H1 (cell line): ENCODE measurements around the gene SMTNL1. TPM values are rescaled to one million over a fixed set of nuclear protein-coding genes. Genes with fewer than 3 reads are reported as not detected.

ENCODE experiments used
- CTCF ChIA-PET: fragments of 300-600 bp; sonication (Branson Sonifier 250); formaldehyde crosslinking; loops from one replicate; lab custom pipeline; 2021; ENCODE audit not compliant: partially characterized antibody; lab: Charles Lee
- POLR2A ChIA-PET: fragments of 300-600 bp; sonication (Branson Sonifier 250); formaldehyde crosslinking; loops from one replicate; lab custom pipeline; 2021; ENCODE audit warnings: inconsistent platforms; ENCODE audit not compliant: partially characterized antibody; lab: Charles Lee
- DNase-seq, 2 experiments: peaks; one replicate each; pipeline versions ENCODE4 v3.0.0 to v3.0.0-alpha.2; 2010 to 2022; ENCODE audit warnings: low spot score in 2 of 2, low read depth in 1 of 2, mixed read lengths in 1 of 2
- FAIRE-seq: peaks from 2 replicates; lab custom pipeline; 2011; peaks lifted over from hg19 to GRCh38; lab: Jason Lieb, UNC
- H2AFZ ChIP-seq: 2 replicates; pipeline ENCODE4 v1.8.1; 2012; ENCODE audit warnings: low read length, inconsistent platforms
- H2AK5ac ChIP-seq: 2 replicates; pipeline ENCODE4 v1.6.1; 2013; ENCODE audit warnings: low read depth, low read length
- H2BK120ac ChIP-seq: replicated peaks from 2 replicates; pipeline ENCODE3; 2013; ENCODE audit warnings: low read depth, low read length, inconsistent platforms
- H2BK12ac ChIP-seq: 2 replicates; pipeline ENCODE4 v1.6.1; 2013; ENCODE audit warnings: low read depth, low read length
- H2BK15ac ChIP-seq: 2 replicates; pipeline ENCODE4 v1.6.1; 2013; ENCODE audit warnings: low read length
- H2BK20ac ChIP-seq: 2 replicates; pipeline ENCODE4 v1.6.1; 2013; ENCODE audit warnings: low read length
- H2BK5ac ChIP-seq: 2 replicates; pipeline ENCODE4 v1.6.1; 2013; ENCODE audit warnings: low read depth, low read length
- H3K14ac ChIP-seq: 2 replicates; pipeline ENCODE4 v1.6.1; 2013; ENCODE audit warnings: inconsistent platforms; ENCODE audit not compliant: insufficient read length
- H3K18ac ChIP-seq: 2 replicates; pipeline ENCODE4 v1.6.1; 2013; ENCODE audit warnings: low read length; ENCODE audit errors: extremely low read depth
- H3K23ac ChIP-seq: 2 replicates; pipeline ENCODE4 v1.6.1; 2013; ENCODE audit warnings: inconsistent platforms; ENCODE audit not compliant: insufficient read length
- H3K23me2 ChIP-seq: 2 replicates; pipeline ENCODE4 v1.6.1; 2013; ENCODE audit warnings: low read depth, low read length
- H3K27ac ChIP-seq: 2 replicates; pipeline ENCODE4 v1.6.1; 2011; ENCODE audit warnings: low read depth, low read length, inconsistent platforms
- H3K27me3 ChIP-seq, 4 experiments: replicated peaks in 1 of 4; 1 replicate in 1 of 4; 2 replicates in 3 of 4; pipeline versions ENCODE4 v1.6.1 to v1.8.1; 2011 to 2013; ENCODE audit warnings: low read length in 3 of 4, mild to moderate bottlenecking in 3 of 4, inconsistent platforms in 2 of 4, mixed read lengths in 2 of 4, moderate library complexity in 1 of 4; ENCODE audit not compliant: control insufficient read depth in 3 of 4, insufficient read depth in 3 of 4; ENCODE audit errors: extremely low read depth in 1 of 4
- H3K36me3 ChIP-seq, 4 experiments: 2 replicates each; pipeline versions ENCODE4 v1.6.1 to v1.8.1; 2011 to 2013; ENCODE audit warnings: mild to moderate bottlenecking in 4 of 4, low read length in 3 of 4, moderate library complexity in 2 of 4, control low read depth in 1 of 4, inconsistent platforms in 1 of 4; ENCODE audit not compliant: insufficient read depth in 4 of 4, control insufficient read depth in 2 of 4
- H3K4ac ChIP-seq: replicated peaks from 2 replicates; pipeline ENCODE3; 2013; ENCODE audit warnings: low read length, low read depth, mixed read lengths, inconsistent platforms; ENCODE audit not compliant: insufficient read length
- H3K4me1 ChIP-seq, 4 experiments: replicated peaks in 1 of 4; 1 replicate in 1 of 4; 2 replicates in 3 of 4; pipeline versions ENCODE4 v1.6.1 to v1.8.1; 2011 to 2013; ENCODE audit warnings: low read length in 3 of 4, inconsistent platforms in 2 of 4, mixed read lengths in 1 of 4; ENCODE audit not compliant: insufficient read depth in 4 of 4, control insufficient read depth in 3 of 4
- H3K4me2 ChIP-seq, 2 experiments: 2 replicates each; pipeline versions ENCODE4 v1.6.1 to v1.8.1; 2011 to 2013; ENCODE audit warnings: low read depth in 2 of 2, low read length in 2 of 2, control low read depth in 1 of 2, inconsistent platforms in 1 of 2, mild to moderate bottlenecking in 1 of 2; ENCODE audit not compliant: insufficient read depth in 1 of 2
- H3K4me3 ChIP-seq, 4 experiments: fragments of 200-600, 300-600 bp in 1 of 4; sonication (generic), shearing (Covaris generic), sonication (Bioruptor Twin) in 1 of 4; 2 replicates each; pipeline versions ENCODE4 v1.5.1 to v1.8.1; 2011 to 2016; ENCODE audit warnings: low read length in 4 of 4, low read depth in 3 of 4, control low read depth in 2 of 4, inconsistent platforms in 2 of 4, mild to moderate bottlenecking in 2 of 4, mixed read lengths in 1 of 4, moderate library complexity in 1 of 4; ENCODE audit not compliant: insufficient read depth in 2 of 4; ENCODE audit errors: extremely low read depth in 1 of 4
- H3K56ac ChIP-seq: replicated peaks from 2 replicates; pipeline ENCODE3; 2013; ENCODE audit warnings: low read depth, mild to moderate bottlenecking, mixed read lengths, low read length, inconsistent platforms; ENCODE audit not compliant: insufficient read length
- H3K79me1 ChIP-seq: 2 replicates; pipeline ENCODE4 v1.6.1; 2013; ENCODE audit warnings: low read depth, low read length, control low read depth
- H3K79me2 ChIP-seq, 2 experiments: 2 replicates each; pipeline versions ENCODE4 v1.6.1 to v1.8.1; 2012 to 2013; ENCODE audit warnings: low read length in 2 of 2, mild to moderate bottlenecking in 2 of 2, inconsistent platforms in 1 of 2; ENCODE audit not compliant: insufficient read depth in 2 of 2, control insufficient read depth in 1 of 2
- H3K9ac ChIP-seq, 4 experiments: replicated peaks in 1 of 4; 1 replicate in 1 of 4; 2 replicates in 3 of 4; pipeline versions ENCODE4 v1.6.1 to v1.8.1; 2011 to 2013; ENCODE audit warnings: low read depth in 3 of 4, low read length in 3 of 4, control low read depth in 2 of 4, mild to moderate bottlenecking in 2 of 4, moderate library complexity in 2 of 4, inconsistent platforms in 1 of 4; ENCODE audit errors: extremely low read depth in 1 of 4
- H3K9me3 ChIP-seq, 2 experiments: 2 replicates each; pipeline versions ENCODE4 v1.6.1 to v1.8.1; 2012 to 2013; ENCODE audit warnings: mild to moderate bottlenecking in 2 of 2, moderate library complexity in 2 of 2, control low read depth in 1 of 2, inconsistent platforms in 1 of 2, low read depth in 1 of 2, low read length in 1 of 2, mixed read lengths in 1 of 2; ENCODE audit not compliant: insufficient read depth in 2 of 2
- H4K20me1 ChIP-seq, 2 experiments: replicated peaks in 1 of 2; 2 replicates each; pipeline versions ENCODE3 to v1.8.1; 2011 to 2013; ENCODE audit warnings: inconsistent platforms in 2 of 2, low read length in 2 of 2, mild to moderate bottlenecking in 1 of 2; ENCODE audit not compliant: insufficient read depth in 2 of 2, control insufficient read depth in 1 of 2
- H4K5ac ChIP-seq: 2 replicates; pipeline ENCODE4 v1.6.1; 2013; ENCODE audit warnings: low read length, low read depth, mixed read lengths, inconsistent platforms; ENCODE audit not compliant: insufficient read length
- H4K8ac ChIP-seq: 2 replicates; pipeline ENCODE4 v1.8.0; 2013; ENCODE audit warnings: mild to moderate bottlenecking, moderate library complexity, low read length, inconsistent platforms; ENCODE audit not compliant: insufficient read depth; ENCODE audit errors: extremely low read depth
- H4K91ac ChIP-seq: replicated peaks from 2 replicates; pipeline ENCODE3; 2013; ENCODE audit warnings: low read length, mixed read lengths, inconsistent platforms; ENCODE audit not compliant: insufficient read length
- BACH1 ChIP-seq: IDR thresholded peaks from 2 replicates; pipeline ENCODE4 v1.6.1; 2012; ENCODE audit warnings: low read length, improper control_type of control experiment
- EP300 ChIP-seq, 2 experiments: IDR thresholded peaks; 1 replicate in 1 of 2; 2 replicates in 1 of 2; pipeline ENCODE4 v1.6.1; 2011 to 2012; ENCODE audit warnings: low read depth in 2 of 2, low read length in 2 of 2, mild to moderate bottlenecking in 2 of 2, borderline replicate concordance in 1 of 2, inconsistent platforms in 1 of 2, moderate library complexity in 1 of 2
- EZH2 ChIP-seq: fragments of 200-600 bp; sonication (generic); IDR thresholded peaks from 2 replicates; pipeline ENCODE4 v1.7.1; 2012; ENCODE audit warnings: low read depth, mild to moderate bottlenecking, moderate library complexity, low read length, inconsistent platforms; ENCODE audit not compliant: severe bottlenecking
- SAP30 ChIP-seq: fragments of 300-600 bp; sonication (generic); IDR thresholded peaks from 2 replicates; pipeline ENCODE4 v1.7.1; 2012; ENCODE audit warnings: low read length, moderate library complexity, mild to moderate bottlenecking, inconsistent platforms; ENCODE audit not compliant: insufficient read depth, insufficient replicate concordance
- SIRT6 ChIP-seq: IDR thresholded peaks from one replicate; pipeline ENCODE4 v1.7.1; 2012; ENCODE audit warnings: low read length, inconsistent platforms
- TCF12 ChIP-seq: IDR thresholded peaks from 2 replicates; pipeline ENCODE4 v1.6.1; 2011; ENCODE audit warnings: low read depth, mild to moderate bottlenecking, low read length
- YY1 ChIP-seq: IDR thresholded peaks from 2 replicates; pipeline ENCODE4 v1.6.1; 2011; ENCODE audit warnings: low read depth, mild to moderate bottlenecking, low read length
- WGBS, 2 experiments: shearing (Covaris generic) in 1 of 2; methylation state at CpG; one replicate each; pipeline versions ENCODE4 v1.1.6 to v1.1.7; 2013 to 2015; ENCODE audit warnings: low lambda C conversion rate in 2 of 2, mixed read lengths in 2 of 2, inconsistent platforms in 1 of 2, low coverage in 1 of 2, missing lambda C conversion rate in 1 of 2; ENCODE audit not compliant: insufficient replicate concordance in 2 of 2, insufficient coverage in 1 of 2, insufficient read length in 1 of 2; ENCODE audit errors: extremely low coverage in 1 of 2, missing lambda C conversion rate in 1 of 2; 5-methylcytosine and 5-hydroxymethylcytosine counted together
- polyA plus RNA-seq, 7 experiments: library from polyadenylated mRNA; depleted of rRNA in 3 of 7; stranded (reverse) in 5 of 7; unstranded in 2 of 7; fragments of >200 nt in 5 of 7; fragments of 200-250 nt in 2 of 7; gene quantifications; 1 replicate in 5 of 7; 2 replicates in 1 of 7; 4 replicates in 1 of 7; pipeline versions ENCODE4 v1.2.1 to v1.2.3, GENCODE V29; 2011 to 2013; ENCODE audit warnings: missing spikeins in 2 of 7, mixed read lengths in 2 of 7
- total RNA-seq: library from RNA; stranded (reverse); fragmentation: NEBNext Ultra II Directional; extraction: Animal tissue kit (Norgen Biotek cat#: 25700); gene quantifications from 2 replicates; pipeline ENCODE4 v1.2.1, GENCODE V29; 2021

Gene SMTNL1
- total and polyA plus RNA-seq, 2 of the 8 experiments (the other 6 are each of a cell fraction or from before 2014, with no cell fraction given) = 0.18 TPM; not detected in 1

DNA sequence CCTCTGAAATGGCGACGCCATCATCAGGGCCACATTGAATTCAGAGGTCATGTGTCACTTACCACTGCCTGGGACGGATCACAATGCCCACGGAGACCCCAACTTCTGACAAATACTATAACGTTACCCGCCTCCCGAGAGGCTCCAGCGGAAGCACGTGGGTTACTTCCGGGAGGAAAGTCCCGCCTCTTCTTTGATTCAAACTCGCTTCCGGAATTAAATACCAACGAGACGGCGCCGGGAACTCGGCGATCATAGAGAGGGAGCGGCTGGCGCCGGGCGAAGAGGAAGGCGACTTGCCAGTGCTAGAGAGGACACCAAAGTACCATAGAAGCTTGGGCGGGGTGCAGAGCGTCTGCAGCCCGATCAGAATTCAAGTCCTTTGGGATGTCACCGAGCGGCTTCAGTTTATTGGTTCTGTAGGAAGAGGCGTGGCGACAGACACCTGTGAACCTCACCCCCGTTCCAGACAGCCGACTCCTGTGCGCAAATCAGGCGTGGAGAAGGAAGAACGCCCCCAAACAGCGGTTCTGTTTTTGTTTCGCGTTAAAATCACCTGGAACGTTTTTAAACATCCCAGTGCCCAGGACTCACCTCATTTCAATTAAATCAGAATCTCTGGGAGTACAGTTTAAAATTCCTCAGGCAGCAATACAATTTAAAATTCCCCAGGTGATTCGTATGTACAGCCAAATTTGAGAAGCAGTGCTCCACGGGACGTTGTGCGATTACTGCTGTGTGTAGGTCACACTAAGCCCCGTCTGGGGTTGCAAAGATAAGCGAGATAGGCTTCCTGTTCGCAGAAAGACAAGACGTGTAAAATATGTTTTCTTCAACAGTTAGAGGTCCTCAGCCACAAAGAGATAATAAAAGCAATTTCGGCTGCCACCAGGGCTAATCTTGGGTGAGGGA, 6.5 kb upstream of the SMTNL1 start, which contains the start of gene TIMM10:
Gene TIMM10, minus strand, starts transcription at position 159 of the 912 bp plus-strand sequence. CDS start 565 bp downstream, outside the sequence.
- Histone ChIP-seq H3K9ac (peak within 1 kb of the TSS; percentile 70 to 96 (median 82)), H3K4ac (peak within 1 kb of the TSS; percentile 6), H2BK12ac (no peak within 1 kb of the TSS), H2BK5ac (peak within 1 kb of the TSS; percentile 60), H3K79me2 (peaks cover 0 to 21% of the 10 kb centered on the region in 2 experiments; a peak in 2 of 4 replicates), H3K27me3 (no peaks in the 10 kb centered on the region), H4K5ac (no peak within 1 kb of the TSS), H3K79me1 (peaks cover 7% of the 10 kb centered on the region; the same call in 1 of the 2 replicates), H4K91ac (peak within 1 kb of the TSS; percentile 84), H3K23ac (no peak within 1 kb of the TSS), H2BK20ac (no peak within 1 kb of the TSS), H3K9me3 (no peaks in the 10 kb centered on the region), H4K20me1 (peaks cover 0 to 4% of the 10 kb centered on the region in 2 experiments), H3K36me3 (peaks cover 2 to 11% (median 6%) of the 10 kb centered on the region in 4 experiments; a peak in 5 of 8 replicates), H2AK5ac (no peak within 1 kb of the TSS; the same call in 1 of the 2 replicates), H3K4me1 (peaks cover 0 to 7% (median 3%) of the 10 kb centered on the region in 4 experiments; a peak in 4 of 7 replicates), H2BK120ac (no peak within 1 kb of the TSS), H3K56ac (peak within 1 kb of the TSS; percentile 33), H2AFZ (peak within 1 kb of the TSS; percentile 71), H3K14ac (no peak within 1 kb of the TSS), H3K27ac (peak within 1 kb of the TSS; percentile 49), H3K23me2 (peaks cover 11% of the 10 kb centered on the region), H3K4me3 (peak within 1 kb of the TSS; percentile 88 to 99 (median 96)), H2BK15ac (peak within 1 kb of the TSS; percentile 22; the same call in 1 of the 2 replicates), H4K8ac (peak within 1 kb of the TSS; percentile 88; the same call in 1 of the 2 replicates), H3K18ac (peak within 1 kb of the TSS; percentile 25; the same call in 1 of the 2 replicates), H3K4me2 (peak within 1 kb of the TSS; percentile 85 to 94)
- 2% methylated on average over 49 of the region's 49 CpGs; no CpG with 5 or more reads in 1 of the 2 experiments for WGBS, 2 experiments
- ChIA-PET CTCF (interaction anchor here (0.5 to 25.4 kb wide), 9 partner anchors 14 to 191 kb away, joined by 3 to 1146 read pairs (median 7); partner anchors contain the start of genes RTN4RL2 and SLC43A1), POLR2A (interaction anchor here (0.9 to 10.5 kb wide), 18 partner anchors 8 to 206 kb away, joined by 3 to 110 read pairs (median 5); partner anchors contain the start of genes RTN4RL2, SLC43A1, TNKS1BP1 and YPEL4)
- FAIRE-seq = peak; percentile 39
- peak; percentile 87 to 98 for DNase-seq
- TF ChIP-seq SIRT6 (no peak), SAP30 (peak; percentile 5), TCF12 (no peak), BACH1 (peak; percentile 45), EP300 (IDR thresholded peaks at IDR 0.05; ENCODE audit: borderline replicate concordance in 1 of 2, low read depth in 2 of 2, low read length in 2 of 2) (peak in 1 of 2 experiments; percentile 26; a peak in 1 of 3 replicates), EZH2 (no peak), YY1 (peak; percentile 7; the same call in 1 of the 2 replicates)
